Measurements from ENCODE around the gene HOXD8.

The HOXD8 gene

GRCh38 chr2:176128982-176129796, at the start of gene HOXD8:
Gene HOXD8, plus strand, starts transcription at chr2:176129705. Its CDS starts 662 bp downstream, at chr2:176130367.
- DNase-seq: peak; percentile 91

- peak; percentile 37 for DNase-seq
Observed at GRCh38 chr2:176079831-176080539, 49.5 kb upstream of the HOXD8 start.

GRCh38 chr2:176080540-176081375, 48.7 kb upstream of the HOXD8 start:
- DNase-seq: no peak

GRCh38 chr2:176081376-176081836, 48.1 kb upstream of the HOXD8 start:
- no peak for DNase-seq

GRCh38 chr2:176081837-176082524, 47.5 kb upstream of the HOXD8 start:
- DNase-seq: no peak

GRCh38 chr2:176082525-176082823, 47.0 kb upstream of the HOXD8 start:
- DNase-seq: no peak

GRCh38 chr2:176082824-176083751, 46.4 kb upstream of the HOXD8 start:
- DNase-seq: no peak

- no peak for DNase-seq
Observed at GRCh38 chr2:176083796-176084261, 45.7 kb upstream of the HOXD8 start, which contains the start of gene EVX2. Gene EVX2, minus strand, starts transcription at chr2:176083962. Its CDS starts 186 bp downstream, at chr2:176083776.

- DNase-seq: no peak
Observed at GRCh38 chr2:176084611-176085119, 44.8 kb upstream of the HOXD8 start.

- DNase-seq: no peak
Observed at GRCh38 chr2:176085120-176085788, 44.3 kb upstream of the HOXD8 start.

GRCh38 chr2:176085861-176086771, 43.4 kb upstream of the HOXD8 start:
- DNase-seq: peak; percentile 34

GRCh38 chr2:176087330-176088047, 42.0 kb upstream of the HOXD8 start:
- DNase-seq: no peak

- DNase-seq: peak; percentile 45
Observed at GRCh38 chr2:176088048-176088936, 41.2 kb upstream of the HOXD8 start.

- DNase-seq: no peak
Observed at GRCh38 chr2:176088937-176089842, 40.3 kb upstream of the HOXD8 start.

GRCh38 chr2:176089843-176090395, 39.6 kb upstream of the HOXD8 start:
- no peak for DNase-seq

- DNase-seq: no peak
Observed at GRCh38 chr2:176090862-176091261, 38.6 kb upstream of the HOXD8 start.
